NCI-H748 (cell line): Measurements from ENCODE around the gene PIGT.
A peak's percentile ranks its signal among the peaks of the same experiment; 100 is the strongest.

ENCODE experiments used
- DNase-seq: peaks from one replicate; lab custom pipeline; 2025; ENCODE audit not compliant: unreplicated experiment; lab: John Stamatoyannopoulos, UW

The PIGT gene

GRCh38 chr20:45427236-45428149 is 11.6 kb downstream of the PIGT start:
- no peak for DNase-seq

DNA sequence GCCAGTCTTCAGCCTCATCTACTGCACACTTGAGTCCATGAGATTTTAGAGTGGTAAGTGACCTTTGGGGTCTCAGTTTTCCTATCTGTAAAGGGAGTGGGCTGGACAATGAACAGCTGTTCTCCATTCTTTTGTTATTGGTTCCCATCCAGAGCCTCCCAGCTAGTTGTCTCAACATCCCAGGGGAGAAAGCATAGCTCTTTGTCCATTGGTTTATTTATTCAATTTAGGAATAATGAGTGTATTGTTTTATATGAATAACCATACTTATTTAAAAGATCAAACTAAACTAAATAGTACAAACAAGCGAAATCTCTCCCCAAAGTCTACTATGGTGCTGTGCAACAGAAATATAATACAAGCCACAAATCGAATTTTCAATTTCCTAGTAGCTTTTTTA is 13.7 kb downstream of the PIGT start:
- no peak for DNase-seq

DNA sequence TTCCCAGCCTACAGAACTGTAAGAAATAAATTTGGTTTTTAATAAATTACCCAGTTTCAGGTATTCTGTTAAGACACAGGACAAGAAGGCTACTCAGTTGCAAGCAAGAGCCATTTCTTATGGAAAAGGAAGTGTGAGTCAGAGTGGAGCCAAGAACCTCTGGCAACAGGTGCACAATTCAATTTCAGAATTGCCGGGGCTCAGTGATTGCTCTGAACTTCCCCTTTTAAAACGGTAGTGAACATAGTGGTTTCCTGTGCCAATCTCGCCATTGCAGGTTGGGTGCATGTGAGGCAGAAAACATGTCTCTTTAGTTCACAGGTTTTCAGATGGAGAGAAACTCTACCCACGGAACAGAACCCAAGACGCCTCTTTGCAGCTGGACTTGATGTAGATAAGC is 16.4 kb downstream of the PIGT start:
- DNase-seq, result no peak

- DNase-seq, result no peak
These were observed 17.4 kb downstream of the PIGT start for GRCh38 chr20:45433316-45433715.

DNA sequence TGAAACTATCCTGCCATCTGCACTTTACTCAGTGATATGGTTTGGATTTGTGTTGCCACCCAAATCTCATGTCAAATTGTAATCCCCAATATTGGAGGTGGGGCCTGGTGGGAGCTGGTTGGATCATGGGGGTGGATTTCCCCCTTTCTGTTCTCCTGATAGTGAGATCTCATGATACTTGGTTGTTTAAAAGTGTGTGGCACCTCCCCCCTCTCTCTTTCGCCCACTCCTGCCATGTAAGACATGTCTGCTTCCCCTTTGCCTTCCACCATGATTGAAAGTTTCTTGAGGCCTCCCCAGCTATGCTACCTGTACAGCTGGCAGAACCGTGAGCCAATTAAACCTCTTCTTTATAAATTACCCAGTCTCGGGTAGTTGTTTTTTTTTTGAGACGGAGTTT is 18.0 kb downstream of the PIGT start:
- DNase-seq, result no peak

DNA sequence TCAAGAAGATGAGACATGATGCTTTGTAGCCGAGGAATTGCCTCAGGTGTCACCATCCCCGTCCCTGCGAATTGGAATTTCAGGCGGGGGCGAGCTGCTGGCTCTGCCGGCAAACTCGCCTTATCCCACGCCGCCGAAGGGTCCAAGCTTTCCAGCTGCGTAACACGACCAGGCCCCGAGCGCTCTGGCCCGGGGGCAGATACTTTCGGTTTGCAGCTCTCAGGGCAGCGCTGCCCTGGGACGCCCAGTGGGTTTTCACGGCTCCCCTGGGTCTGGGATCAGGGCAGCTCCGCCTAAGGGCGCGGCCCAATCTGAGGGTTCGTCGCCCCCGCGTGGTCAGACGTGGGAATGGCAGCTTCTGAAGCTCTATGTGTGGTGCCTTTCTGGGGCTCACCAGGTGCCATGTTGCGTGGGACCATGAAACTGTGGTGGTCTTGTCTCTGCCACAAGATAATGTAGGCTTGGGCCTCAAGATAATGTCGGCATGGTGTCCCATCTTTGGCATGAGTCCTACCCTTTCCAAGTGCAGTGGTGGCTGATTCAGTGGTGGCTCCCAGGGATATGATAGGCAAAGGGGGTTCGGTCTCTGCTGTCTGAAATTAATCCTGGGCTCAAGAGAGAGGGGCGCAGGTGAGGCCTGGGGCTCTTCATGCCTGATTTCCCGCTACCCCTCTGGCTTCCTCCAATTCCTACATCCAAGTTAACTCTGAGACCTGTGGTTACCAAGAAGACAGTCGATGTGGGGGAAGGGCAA is 21.0 kb downstream of the PIGT start:
- peak; percentile 72 for DNase-seq

DNA sequence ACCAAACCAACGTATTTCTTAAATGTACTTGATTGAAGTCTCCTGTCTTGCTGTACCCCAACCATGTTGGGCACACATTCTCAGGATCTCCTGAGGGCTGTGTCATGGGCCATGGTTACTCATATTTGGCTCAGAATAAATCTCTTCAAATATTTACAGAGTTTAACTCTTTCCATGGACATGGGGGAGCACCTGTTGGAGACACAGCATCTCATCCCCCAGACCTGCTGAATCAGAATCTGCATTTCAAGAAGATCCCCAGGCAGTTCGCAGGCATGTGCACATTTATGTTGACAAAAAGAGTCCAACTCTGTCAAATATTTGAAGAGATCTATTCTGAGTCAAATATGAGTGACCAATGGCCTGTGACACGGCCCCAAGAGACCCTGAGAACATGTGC is 24.5 kb downstream of the PIGT start:
- DNase-seq, result no peak

DNA sequence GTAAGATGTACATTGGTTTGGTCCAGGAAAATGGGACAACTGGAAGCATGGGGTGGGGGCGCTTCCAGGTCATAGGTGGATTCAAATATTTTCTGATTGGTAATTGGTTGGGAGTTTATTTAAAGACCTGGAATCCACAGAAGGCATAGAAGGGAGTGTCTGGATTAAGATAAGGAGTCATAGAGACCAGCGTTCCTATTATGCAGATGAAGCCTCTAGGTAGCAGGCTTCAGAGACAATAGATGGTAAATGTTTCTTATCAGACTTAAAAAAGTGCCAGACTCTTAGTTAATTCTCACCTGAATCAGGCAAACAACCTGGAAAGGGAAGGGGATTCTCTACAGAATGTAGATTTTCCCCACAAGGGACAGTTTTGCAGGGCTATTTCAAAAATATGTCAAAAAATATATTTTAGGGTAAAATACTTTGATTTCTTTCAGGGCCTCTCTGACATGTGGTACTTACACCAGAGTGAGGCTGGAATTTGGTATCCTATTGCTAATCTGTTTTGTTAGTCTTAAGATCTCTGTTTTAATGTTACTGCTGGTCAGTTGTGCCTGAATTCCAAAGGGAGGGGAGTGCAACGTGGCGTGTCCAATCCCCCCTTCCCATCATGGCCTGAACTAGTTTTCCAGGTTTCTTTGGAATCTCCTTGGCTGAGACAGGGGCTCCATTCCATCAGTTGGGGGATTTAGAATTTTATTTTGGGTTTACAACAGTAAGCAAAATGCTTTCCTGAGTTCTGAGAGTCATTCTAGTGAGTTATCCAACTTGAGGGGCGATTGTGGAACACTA is 25.1 kb downstream of the PIGT start:
- DNase-seq, result no peak

DNA sequence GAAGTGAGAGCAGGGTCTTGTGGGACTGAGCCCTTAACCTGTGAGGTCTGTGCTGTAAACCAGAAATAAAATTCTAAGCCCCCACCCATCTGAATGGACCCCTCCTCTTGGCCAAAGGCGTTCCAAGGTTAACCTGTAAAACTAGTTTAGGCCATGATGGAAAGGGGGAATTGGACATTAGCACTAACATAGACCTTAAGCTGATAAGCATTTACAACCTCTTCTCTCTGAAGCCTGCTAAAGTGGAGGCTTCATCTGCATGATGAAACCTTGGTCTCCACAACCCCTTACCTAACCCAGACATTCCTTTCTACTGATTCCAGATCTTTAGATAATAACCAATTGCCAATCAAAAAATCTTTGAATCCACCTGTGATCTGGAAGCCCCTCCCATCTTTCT is 25.8 kb downstream of the PIGT start:
- no peak for DNase-seq

DNA sequence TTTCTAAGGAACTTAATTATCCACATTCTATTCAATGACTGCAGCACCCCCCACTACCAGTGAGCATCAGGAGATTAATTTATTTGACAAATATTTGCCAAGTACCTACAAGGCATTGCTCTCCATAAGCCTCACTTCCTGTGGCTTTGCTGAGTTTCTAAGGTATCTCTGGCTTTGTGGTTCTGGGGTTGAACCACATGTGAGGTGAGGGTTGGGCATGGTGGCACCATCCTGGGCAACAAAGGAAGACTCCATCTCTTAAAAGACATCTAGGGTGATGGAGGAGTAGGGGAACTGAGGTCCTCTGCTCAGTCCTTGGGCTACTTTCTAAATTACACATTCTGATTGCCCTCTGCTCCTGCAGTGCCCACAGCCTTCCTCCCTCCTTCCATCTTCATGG is 28.1 kb downstream of the PIGT start:
- DNase-seq, result no peak

DNA sequence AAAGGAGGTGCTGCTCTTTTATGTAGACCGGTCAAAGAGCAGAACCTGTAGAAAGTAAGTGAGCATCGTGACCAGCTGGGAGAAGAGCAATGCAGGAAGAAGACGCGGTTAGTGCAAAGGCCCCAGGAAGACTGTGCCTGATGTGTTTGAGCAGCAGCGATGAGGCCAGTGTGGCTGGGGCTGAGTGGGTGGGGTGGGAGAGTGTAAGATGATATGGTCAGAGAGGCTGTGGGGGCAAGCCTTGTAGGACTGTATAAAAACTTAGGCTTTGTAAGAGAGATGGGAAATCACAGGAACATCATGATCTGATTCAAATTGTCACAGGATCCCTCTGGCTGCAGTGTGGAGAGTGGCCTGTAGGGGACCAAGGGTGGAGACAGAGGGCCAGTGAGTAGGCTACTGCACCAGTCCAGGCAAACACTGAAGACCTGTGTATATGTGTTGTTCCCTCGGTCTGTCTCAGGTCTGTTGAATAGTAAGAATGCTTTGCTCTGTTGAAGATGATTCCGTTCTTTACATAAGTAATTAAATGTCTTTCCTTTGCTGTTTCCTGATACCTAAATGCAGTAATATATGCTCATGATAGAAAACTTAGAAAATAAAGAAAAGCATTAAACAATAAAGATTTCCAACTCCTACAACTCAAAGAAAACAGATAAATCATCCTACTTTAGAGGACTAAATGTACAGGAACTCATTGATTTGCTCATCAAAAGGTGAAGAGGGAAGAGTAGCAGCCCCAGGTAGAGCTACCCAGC is 30.0 kb downstream of the PIGT start:
- peak; percentile 23 for DNase-seq

- no peak for DNase-seq
These were observed 32.3 kb downstream of the PIGT start for GRCh38 chr20:45448270-45448669.

- DNase-seq, result no peak
These were observed 33.6 kb downstream of the PIGT start for GRCh38 chr20:45449528-45449927.

DNA sequence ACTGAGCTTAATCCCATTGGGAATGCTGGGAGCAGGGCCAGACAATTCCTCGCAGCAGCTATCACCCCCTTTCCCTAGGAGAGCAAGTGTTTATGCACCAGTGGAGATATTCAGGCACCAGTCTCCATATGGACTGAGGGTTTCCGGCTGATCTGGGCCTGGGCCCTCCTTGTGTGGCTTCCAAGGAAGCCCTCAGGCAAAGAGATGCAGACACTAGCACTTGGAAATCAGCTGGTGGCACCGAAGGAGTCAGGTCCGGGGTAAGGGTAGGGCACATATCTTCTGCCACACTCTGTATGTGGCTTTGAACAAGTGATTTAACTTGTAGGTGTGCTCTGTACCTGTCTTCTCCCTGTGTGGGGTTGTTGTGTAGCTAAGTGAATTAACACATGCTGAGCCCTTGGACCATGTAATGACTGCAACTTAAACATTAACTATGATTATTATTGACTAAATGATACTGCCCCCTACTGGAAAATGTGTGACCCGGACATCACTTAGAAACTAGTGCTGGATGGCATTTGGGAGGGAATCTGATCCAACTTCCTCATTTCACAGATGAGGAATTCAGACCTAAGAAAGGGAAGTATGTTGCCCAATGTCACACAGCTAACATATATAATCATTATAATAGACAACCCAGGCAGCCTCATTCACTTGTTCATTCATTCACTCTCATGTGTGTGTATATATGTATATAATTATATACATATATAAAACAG is 34.3 kb downstream of the PIGT start:
- peak; percentile 56 for DNase-seq

DNA sequence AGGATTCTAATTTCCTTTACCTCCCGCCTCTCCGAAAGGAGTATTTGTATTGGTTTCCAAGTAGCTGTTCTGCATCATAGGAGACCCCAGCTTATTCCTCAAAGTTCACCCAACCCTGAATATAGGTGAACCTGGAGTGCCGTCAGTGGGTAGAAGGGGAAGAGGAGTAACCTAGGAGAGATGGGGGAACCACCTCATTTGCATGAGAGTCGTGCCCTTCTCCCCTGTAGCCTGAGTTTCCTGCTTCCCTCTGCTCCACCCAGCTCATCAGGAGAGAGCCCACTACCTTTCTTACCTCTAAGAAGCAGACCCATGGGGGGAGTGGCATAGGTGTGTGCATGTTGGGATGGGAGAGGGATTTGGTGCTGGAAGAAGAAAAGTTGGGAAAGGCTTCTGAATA is 36.3 kb downstream of the PIGT start:
- DNase-seq, result no peak

GRCh38 chr20:45452772-45453691 is 37.1 kb downstream of the PIGT start:
- no peak for DNase-seq

- peak; percentile 54 for DNase-seq
These were observed 40.7 kb downstream of the PIGT start for GRCh38 chr20:45456632-45457031.

DNA sequence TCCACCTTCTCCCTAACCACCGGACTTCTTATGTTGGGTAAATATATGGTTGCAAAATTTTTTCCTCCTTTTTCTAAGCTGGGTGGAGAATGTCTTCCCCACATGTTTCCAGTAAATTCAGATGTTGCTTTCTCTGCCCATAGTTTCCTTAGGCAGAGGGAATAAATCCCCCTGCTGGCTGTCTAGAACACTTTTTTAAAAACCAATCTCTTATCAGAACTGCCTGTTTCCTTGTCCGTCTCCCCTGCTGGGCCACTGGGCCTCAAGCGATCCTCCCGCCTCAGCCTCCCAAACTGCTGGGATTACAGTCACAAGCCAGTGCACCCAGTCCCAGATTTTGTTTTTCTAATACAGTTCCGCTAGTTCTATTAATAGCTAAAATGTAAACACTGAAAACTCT is 43.7 kb downstream of the PIGT start:
- no peak for DNase-seq

- DNase-seq, result no peak
These were observed 45.3 kb downstream of the PIGT start for GRCh38 chr20:45461225-45461624.
